AG04450 (cell line): ENCODE data around the gene USP21. TPM values are rescaled to one million over a fixed set of nuclear protein-coding genes. Genes with fewer than 3 reads are reported as not detected.

Experiments used
- CTCF ChIA-PET: fragments of 300-600, 350-600 bp; formaldehyde crosslinking; extraction: SDS; loops from one replicate; lab custom pipeline; 2022; ENCODE audit warnings: antibody characterized with exemption, inconsistent platforms; lab: Charles Lee
- POLR2A ChIA-PET: fragments of 350-600 bp; formaldehyde crosslinking; extraction: SDS; loops from one replicate; lab custom pipeline; 2021; ENCODE audit warnings: antibody characterized with exemption, inconsistent platforms; lab: Yijun Ruan, JAX
- DNase-seq: peaks from one replicate; pipeline ENCODE4 v3.0.0-alpha.2; 2011; ENCODE audit warnings: low read depth, low spot score
- H3K27ac ChIP-seq: one replicate; pipeline ENCODE4 v1.5.1; 2012; ENCODE audit warnings: low read depth, low read length, control low read depth
- H3K27me3 ChIP-seq: one replicate; pipeline ENCODE4 v1.6.0; 2012; ENCODE audit warnings: low read length; ENCODE audit not compliant: control insufficient read depth, insufficient read depth
- H3K4me3 ChIP-seq: 2 replicates; pipeline ENCODE4 v1.5.1; 2011; ENCODE audit warnings: mild to moderate bottlenecking, low read depth, low read length, control low read depth
- H3K9me3 ChIP-seq: 2 replicates; pipeline ENCODE4 v1.5.1; 2012; ENCODE audit warnings: low read length; ENCODE audit not compliant: control insufficient read depth, insufficient read depth
- polyA plus RNA-seq: library from polyadenylated mRNA; depleted of rRNA; stranded (reverse); fragments of >200 nt; gene quantifications from 2 replicates; pipeline ENCODE4 v1.2.3, GENCODE V29; 2011
- TF ChIP-seq, protein P1 (sequence below): IDR thresholded peaks from 2 replicates; pipeline ENCODE4 v1.5.1; 2011; ENCODE audit warnings: low read depth, low read length, control low read depth, inconsistent platforms

The USP21 gene
- polyA plus RNA-seq, 1 experiment, result 15.4 TPM

DNA sequence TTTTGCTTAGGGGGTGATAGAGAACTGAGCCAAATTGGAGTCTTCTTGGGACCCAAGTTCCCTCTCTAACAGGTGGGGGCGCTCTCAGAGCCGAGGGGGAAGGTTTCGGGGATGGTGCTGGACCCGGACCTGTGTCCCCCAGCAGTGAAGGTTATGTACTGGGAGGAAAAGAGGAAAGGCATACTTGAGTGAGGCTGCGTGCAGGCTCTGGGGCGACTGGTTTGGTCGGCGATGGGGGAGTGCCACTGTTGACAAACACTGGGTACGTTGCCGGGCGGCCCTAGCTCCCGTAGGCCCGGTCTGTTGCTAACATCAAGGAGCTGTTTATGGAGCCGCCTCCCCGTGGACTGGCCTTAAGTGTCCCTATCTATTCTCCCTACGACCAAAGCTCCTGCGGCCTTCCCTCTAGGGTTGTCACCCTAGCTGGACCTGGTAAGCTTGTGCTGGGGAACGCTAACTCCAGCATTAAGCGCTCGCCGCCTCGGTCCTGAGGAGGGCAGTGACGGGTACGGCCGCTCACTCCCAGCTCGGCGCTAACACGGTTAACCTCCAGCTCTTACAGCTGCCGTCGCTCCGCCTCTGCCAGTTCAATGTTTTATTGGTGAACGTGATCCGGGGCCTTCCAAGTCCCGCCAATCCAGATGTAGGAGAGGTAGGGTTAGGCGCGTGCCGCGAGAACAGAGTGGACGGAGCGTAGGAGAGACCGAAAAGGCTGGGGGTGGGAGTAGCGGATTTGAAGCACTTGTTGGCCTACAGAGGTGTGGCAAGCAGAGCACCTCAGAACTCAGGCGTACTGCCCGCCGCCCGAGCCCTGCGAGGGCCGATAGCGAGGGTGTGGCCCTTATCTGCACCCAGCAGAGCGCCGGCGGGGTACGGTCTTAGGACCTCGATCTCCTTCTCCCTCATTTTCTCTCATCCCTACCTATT, 6.7 kb downstream of the USP21 start, which contains the start of gene PPOX:
Gene PPOX (plus strand): TSS at position 685 of the 927 bp plus-strand sequence. CDS start 422 bp downstream, outside the sequence.
- peak; percentile 93 for DNase-seq
- no peaks in the 10 kb centered on the region; the same call in 1 of the 2 replicates for H3K9me3 ChIP-seq
- CTCF ChIA-PET, result interaction anchor here (0.6 to 2.6 kb wide), 23 partner anchors 9 to 289 kb away, joined by 3 to 24 read pairs (median 5); partner anchors contain the start of genes APOA2, DEDD, KLHDC9 and TOMM40L
- POLR2A ChIA-PET, result interaction anchor here (0.6 to 1.3 kb wide), 9 partner anchors 10 to 120 kb away, joined by 3 to 5 read pairs (median 3); partner anchors contain the start of genes ADAMTS4, DEDD, NDUFS2 and NIT1
- peak within 1 kb of the TSS; percentile 86 for H3K4me3 ChIP-seq
- peak within 1 kb of the TSS; percentile 93 for H3K27ac ChIP-seq
- H3K27me3 ChIP-seq, result no peaks in the 10 kb centered on the region
- TF ChIP-seq, protein P1, sequence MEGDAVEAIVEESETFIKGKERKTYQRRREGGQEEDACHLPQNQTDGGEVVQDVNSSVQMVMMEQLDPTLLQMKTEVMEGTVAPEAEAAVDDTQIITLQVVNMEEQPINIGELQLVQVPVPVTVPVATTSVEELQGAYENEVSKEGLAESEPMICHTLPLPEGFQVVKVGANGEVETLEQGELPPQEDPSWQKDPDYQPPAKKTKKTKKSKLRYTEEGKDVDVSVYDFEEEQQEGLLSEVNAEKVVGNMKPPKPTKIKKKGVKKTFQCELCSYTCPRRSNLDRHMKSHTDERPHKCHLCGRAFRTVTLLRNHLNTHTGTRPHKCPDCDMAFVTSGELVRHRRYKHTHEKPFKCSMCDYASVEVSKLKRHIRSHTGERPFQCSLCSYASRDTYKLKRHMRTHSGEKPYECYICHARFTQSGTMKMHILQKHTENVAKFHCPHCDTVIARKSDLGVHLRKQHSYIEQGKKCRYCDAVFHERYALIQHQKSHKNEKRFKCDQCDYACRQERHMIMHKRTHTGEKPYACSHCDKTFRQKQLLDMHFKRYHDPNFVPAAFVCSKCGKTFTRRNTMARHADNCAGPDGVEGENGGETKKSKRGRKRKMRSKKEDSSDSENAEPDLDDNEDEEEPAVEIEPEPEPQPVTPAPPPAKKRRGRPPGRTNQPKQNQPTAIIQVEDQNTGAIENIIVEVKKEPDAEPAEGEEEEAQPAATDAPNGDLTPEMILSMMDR, result peak; percentile 55

DNA sequence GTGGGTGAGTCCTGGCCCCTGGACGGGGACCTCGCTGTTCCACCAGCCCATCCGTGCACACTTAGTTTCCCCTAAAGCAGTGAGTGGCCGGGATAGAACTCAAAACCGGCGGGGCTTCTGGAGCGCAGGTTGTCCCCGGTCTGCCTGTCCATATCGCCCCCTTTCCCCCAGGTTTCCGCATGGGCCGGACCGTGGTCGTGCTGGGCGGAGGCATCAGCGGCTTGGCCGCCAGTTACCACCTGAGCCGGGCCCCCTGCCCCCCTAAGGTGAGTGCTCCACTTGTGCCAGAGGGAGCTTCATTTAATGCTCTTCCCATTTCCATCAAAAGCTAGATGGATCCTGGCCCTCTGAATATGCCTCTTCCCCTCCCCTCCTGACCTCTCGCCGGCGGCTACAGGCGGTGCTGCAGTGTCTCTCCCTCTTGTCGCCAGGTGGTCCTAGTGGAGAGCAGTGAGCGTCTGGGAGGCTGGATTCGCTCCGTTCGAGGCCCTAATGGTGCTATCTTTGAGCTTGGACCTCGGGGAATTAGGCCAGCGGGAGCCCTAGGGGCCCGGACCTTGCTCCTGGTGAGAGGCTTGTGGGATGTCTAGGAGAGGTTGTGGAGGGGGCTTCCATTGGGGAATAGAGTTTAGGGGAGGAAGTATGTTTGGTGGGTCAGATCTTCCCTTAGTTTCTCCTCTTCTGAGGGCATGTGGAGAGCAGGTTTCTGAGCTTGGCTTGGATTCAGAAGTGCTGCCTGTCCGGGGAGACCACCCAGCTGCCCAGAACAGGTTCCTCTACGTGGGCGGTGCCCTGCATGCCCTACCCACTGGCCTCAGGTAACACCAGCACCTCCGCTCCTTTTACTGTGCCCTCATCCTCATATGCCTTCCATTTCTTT, 7.6 kb downstream of the USP21 start:
- H3K27me3 ChIP-seq, result no peaks in the 10 kb centered on the region
- no peaks in the 10 kb centered on the region; the same call in 1 of the 2 replicates for H3K9me3 ChIP-seq
- ChIA-PET POLR2A (interaction anchor here (0.9 to 1.3 kb wide), 4 partner anchors 13 to 49 kb away, joined by 3 to 5 read pairs (median 4); partner anchors contain the start of genes DEDD, NIT1, PFDN2 and UFC1), CTCF (interaction anchor here (1.0 to 2.6 kb wide), 12 partner anchors 12 to 215 kb away, joined by 3 to 24 read pairs (median 6); partner anchors contain the start of genes DEDD, KLHDC9, TOMM40L and UFC1)
- no peak for DNase-seq
- peak overlapping the region; percentile 93 for H3K27ac ChIP-seq
- H3K4me3 ChIP-seq, result peak overlapping the region; percentile 86
- TF ChIP-seq, protein P1, result no peak

- no peak for DNase-seq
- CTCF ChIA-PET, result no interaction called here
- no peak overlapping the region for H3K4me3 ChIP-seq
- TF ChIP-seq, protein P1, result no peak
- POLR2A ChIA-PET, result no interaction called here
- H3K9me3 ChIP-seq, result no peaks in the 10 kb centered on the region; the same call in 1 of the 2 replicates
- H3K27ac ChIP-seq, result no peak overlapping the region
- H3K27me3 ChIP-seq, result no peaks in the 10 kb centered on the region
These were observed 9.6 kb downstream of the USP21 start for GRCh38 chr1:161168906-161169305.

- H3K9me3 ChIP-seq, result no peaks in the 10 kb centered on the region; the same call in 1 of the 2 replicates
- CTCF ChIA-PET, result interaction anchor here (0.9 to 2.8 kb wide), 5 partner anchors 11 to 211 kb away, joined by 3 to 7 read pairs (median 5); no protein-coding TSS in a partner anchor
- no peak for DNase-seq
- TF ChIP-seq, protein P1, result peak; percentile 22; the same call in 1 of the 2 replicates
- no peak overlapping the region for H3K27ac ChIP-seq
- no peaks in the 10 kb centered on the region for H3K27me3 ChIP-seq
- POLR2A ChIA-PET, result no interaction called here
- no peak overlapping the region for H3K4me3 ChIP-seq
These were observed 11.9 kb downstream of the USP21 start for GRCh38 chr1:161171191-161171590.
